K562 (cell line): ENCODE results near the gene SRPRA. TPM values are rescaled to one million over a fixed set of nuclear protein-coding genes. Genes with fewer than 3 reads are reported as not detected.
A peak's percentile ranks its signal among the peaks of the same experiment; 100 is the strongest.

Experiments
- BHLHE40 ChIP-seq: IDR thresholded peaks from 2 replicates; pipeline ENCODE4 v1.6.1; 2011; ENCODE audit warnings: low read length, improper control_type of control experiment
- BRF2 ChIP-seq: IDR thresholded peaks from 3 replicates; pipeline ENCODE4 v1.6.1; 2011; ENCODE audit warnings: borderline replicate concordance, mild to moderate bottlenecking; ENCODE audit not compliant: insufficient read length, insufficient read depth
- CTCFL ChIP-seq: IDR thresholded peaks from 2 replicates; pipeline ENCODE4 v1.6.1; 2011; ENCODE audit warnings: borderline replicate concordance, low read depth, mild to moderate bottlenecking, moderate library complexity, low read length; ENCODE audit not compliant: insufficient read depth, poor library complexity, severe bottlenecking
- HMBOX1 ChIP-seq: sonication (generic); IDR thresholded peaks from 2 replicates; pipeline ENCODE4 v1.6.1; 2016
- ID3 ChIP-seq, 2 experiments: fragments of 250-450 bp in 1 of 2; fragments of 450-650 bp in 1 of 2; sonication (Bioruptor Pico) in 1 of 2; IDR thresholded peaks; 2 replicates each; pipeline versions ENCODE4 v1.6.1 to v1.8.0; 2016 to 2021; ENCODE audit warnings: mild to moderate bottlenecking in 2 of 2, moderate library complexity in 2 of 2, missing compliant biosample characterization in 1 of 2, missing genetic modification characterization in 1 of 2
- IRF1 ChIP-seq: sonication (generic); formaldehyde crosslinking; IDR thresholded peaks from 2 replicates; pipeline ENCODE4 v1.8.0; 2022; ENCODE audit warnings: missing genetic modification reagents, mild to moderate bottlenecking, borderline replicate concordance
- MAZ ChIP-seq, 2 experiments: fragments of 450-650 bp in 1 of 2; sonication (generic) in 1 of 2; formaldehyde crosslinking; IDR thresholded peaks in 1 of 2; conservative IDR thresholded peaks in 1 of 2; 2 replicates each; pipeline versions ENCODE4 v1.4.0 to v1.5.0; 2020; ENCODE audit warnings: mild to moderate bottlenecking in 1 of 2, missing genetic modification reagents in 1 of 2
- REST ChIP-seq, 2 experiments: fragments of 450-650 bp; formaldehyde crosslinking in 1 of 2; IDR thresholded peaks; 2 replicates each; pipeline versions ENCODE4 v1.4.0 to v1.6.1; 2014 to 2020; ENCODE audit warnings: mild to moderate bottlenecking in 2 of 2, borderline replicate concordance in 1 of 2, low read depth in 1 of 2
- STAG1 ChIP-seq: sonication (generic); formaldehyde crosslinking; IDR thresholded peaks from 2 replicates; pipeline ENCODE4 v1.5.0; 2020; ENCODE audit warnings: missing genetic modification reagents, borderline replicate concordance
- XRCC5 ChIP-seq: fragments of 200-400 bp; formaldehyde crosslinking; IDR thresholded peaks from 2 replicates; pipeline ENCODE4 v1.6.1; 2017; ENCODE audit warnings: low read depth, mild to moderate bottlenecking, low read length
- polyA plus RNA-seq, 8 experiments: library from polyadenylated mRNA; depleted of rRNA in 4 of 8; stranded (reverse) in 5 of 8; unstranded in 3 of 8; fragments of >200 nt; fragmentation: Nextera tagmentation in 2 of 8; fragmentation: Illumina TruSeq in 1 of 8; extraction: Ambion mirVana in 2 of 8; extraction: Trizol in 1 of 8; gene quantifications; 2 replicates each; pipeline versions ENCODE4 v1.2.1 to v1.2.3, GENCODE V29; 2011 to 2014; ENCODE audit warnings: inconsistent platforms in 1 of 8, missing spikeins in 1 of 8
- total RNA-seq, 7 experiments: library from RNA; depleted of rRNA in 6 of 7; stranded (reverse); fragments of >200 nt in 6 of 7; fragmentation: Illumina TruSeq in 2 of 7; extraction: Trizol in 2 of 7; gene quantifications; 2 replicates each; pipeline versions ENCODE4 v1.2.1 to v1.2.3, GENCODE V29; 2011 to 2021; ENCODE audit warnings: low replicate concordance in 1 of 7

The SRPRA gene
- total and polyA plus RNA-seq, 9 of the 15 experiments (the other 6 are each of a cell fraction or from before 2014, with no cell fraction given) = 33.5 to 124 (median 80.0) TPM

GRCh38 chr11:126310200-126310991, 41.7 kb upstream of the SRPRA start (continued):
- no peak for TF ChIP-seq IRF1 (CRISPR knock-in tag)
- no peak for TF ChIP-seq ID3 (CRISPR knock-in tag; IDR thresholded peaks at IDR 0.05)
- no peak for TF ChIP-seq ID3 (tag; IDR thresholded peaks at IDR 0.05)
- peak in 1 of 2 experiments; percentile 51; a peak in 1 of 4 replicates for TF ChIP-seq MAZ (CRISPR knock-in tag; conservative IDR thresholded peaks at IDR 0.05 in 1 of 2, IDR thresholded peaks at IDR 0.05 in 1 of 2)
- TF ChIP-seq STAG1 (CRISPR knock-in tag) = peak; percentile 66; the same call in 1 of the 2 replicates
- no peak for TF ChIP-seq BRF2
- TF ChIP-seq HMBOX1 = no peak
- peak; percentile 20 for TF ChIP-seq CTCFL
- TF ChIP-seq BHLHE40 = no peak
- TF ChIP-seq XRCC5 = peak; percentile 50; the same call in 1 of the 2 replicates
- TF ChIP-seq REST (IDR thresholded peaks at IDR 0.05; ENCODE audit: borderline replicate concordance) = peak; percentile 92
- no peak for TF ChIP-seq REST (CRISPR knock-in tag; IDR thresholded peaks at IDR 0.05; ENCODE audit: low read depth)
